Prostate gland (tissue), 2 donors: Measurements from ENCODE around the gene ACD. TPM values are rescaled to one million over a fixed set of nuclear protein-coding genes. Genes with fewer than 3 reads are reported as not detected.

Source experiments
- DNase-seq: peaks from one replicate; pipeline ENCODE4 v3.0.0-alpha.2; 2019; ENCODE audit warnings: low spot score
- H3K27ac ChIP-seq, 2 donors: fragments of 200-600 bp; sonication (generic); 2 replicates each; pipeline ENCODE4 v1.5.1; 2017 to 2019
- H3K27me3 ChIP-seq: fragments of 200-600 bp; sonication (generic); replicated peaks from 2 replicates; pipeline ENCODE4 v1.5.1; 2019; ENCODE audit not compliant: insufficient read depth
- H3K36me3 ChIP-seq, 2 donors: fragments of 200-600 bp; sonication (generic); 1 replicate in 1 of 2; 2 replicates in 1 of 2; pipeline versions ENCODE4 v1.5.1 to v1.8.1; 2017 to 2019
- H3K4me1 ChIP-seq: fragments of 200-600 bp; sonication (generic); replicated peaks from 2 replicates; pipeline ENCODE4 v1.5.1; 2019
- H3K4me3 ChIP-seq, 2 donors: fragments of 200-600 bp; sonication (generic); 2 replicates each; pipeline ENCODE4 v1.5.1; 2017 to 2019
- H3K9me3 ChIP-seq: fragments of 200-600 bp; sonication (generic); 2 replicates; pipeline ENCODE4 v1.5.1; 2017
- POLR2A ChIP-seq: fragments of 450-650 bp; IDR thresholded peaks from one replicate; pipeline ENCODE4 v1.6.1; 2016; ENCODE audit warnings: antibody characterized with exemption, mild to moderate bottlenecking
- POLR2AphosphoS5 ChIP-seq: sonication (generic); formaldehyde crosslinking; IDR thresholded peaks from one replicate; pipeline ENCODE4 v1.6.1; 2017; ENCODE audit warnings: antibody characterized with exemption
- WGBS: methylation state at CpG from one replicate; pipeline ENCODE4 v1.1.5; 2018; 5-methylcytosine and 5-hydroxymethylcytosine counted together
- intact Hi-C: fragments of 100-400 bp; cut with DNase I; formaldehyde crosslinking; loops from one replicate; pipeline ENCODE4 v1.14.2; 2022
- total RNA-seq, 2 donors: library from RNA; depleted of rRNA; stranded (reverse); fragments of >200 nt; gene quantifications; one replicate each; pipeline ENCODE4 v1.1.0, GENCODE V29; 2016
- TF ChIP-seq, protein P1 (sequence below), 4 experiments: fragments of 200-600 bp in 2 of 4; fragments of 450-650 bp in 2 of 4; sonication (generic) in 2 of 4; IDR thresholded peaks; 1 replicate in 3 of 4; 2 replicates in 1 of 4; pipeline ENCODE4 v1.5.1; 2016 to 2019; ENCODE audit warnings: antibody characterized with exemption in 4 of 4, mild to moderate bottlenecking in 2 of 4, moderate library complexity in 2 of 4

Gene ACD
- total RNA-seq, 2 donors from 2014 or later, result 17.1 to 45.4 TPM

DNA sequence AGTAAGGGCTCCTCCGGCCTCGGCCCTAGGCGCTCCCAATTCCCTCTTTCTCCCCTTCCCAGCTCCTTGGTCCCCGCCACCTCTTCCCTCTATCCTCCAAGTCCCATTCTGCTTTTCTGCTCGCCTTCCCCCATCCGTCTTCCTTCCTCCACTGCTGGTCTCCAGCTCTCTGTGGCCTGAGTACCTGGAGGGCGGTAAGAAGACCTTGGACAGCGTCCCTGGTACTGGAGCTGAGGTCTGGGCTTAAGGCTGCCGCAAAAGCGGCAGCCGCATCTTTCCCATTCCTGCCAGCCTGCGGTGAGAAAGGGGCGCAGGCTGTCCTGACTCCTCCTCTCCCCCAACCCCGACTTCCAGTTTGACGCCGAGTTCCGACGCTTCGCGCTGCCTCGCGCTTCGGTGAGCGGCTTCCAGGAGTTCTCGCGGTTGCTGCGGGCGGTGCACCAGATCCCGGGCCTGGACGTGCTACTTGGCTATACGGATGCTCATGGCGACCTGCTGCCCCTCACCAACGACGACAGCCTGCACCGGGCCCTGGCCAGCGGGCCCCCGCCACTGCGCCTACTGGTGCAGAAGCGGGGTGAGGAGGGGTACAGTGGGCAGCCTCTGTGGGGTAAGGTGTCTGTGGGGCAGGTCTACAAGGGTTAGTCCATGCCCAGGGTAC lies 1.2 kb upstream of the ACD start:
- WGBS, result 12% methylated on average over 38 of the region's 39 CpGs
- Histone ChIP-seq H3K27ac (peak overlapping the region; percentile 80 to 96), H3K9me3 (no peaks in the 10 kb centered on the region), H3K4me3 (peak overlapping the region; percentile 70 to 81), H3K36me3 (no peaks in the 10 kb centered on the region), H3K4me1 (peaks cover 4% of the 10 kb centered on the region), H3K27me3 (no peaks in the 10 kb centered on the region)
- DNase-seq, result no peak
- TF ChIP-seq, protein P1, sequence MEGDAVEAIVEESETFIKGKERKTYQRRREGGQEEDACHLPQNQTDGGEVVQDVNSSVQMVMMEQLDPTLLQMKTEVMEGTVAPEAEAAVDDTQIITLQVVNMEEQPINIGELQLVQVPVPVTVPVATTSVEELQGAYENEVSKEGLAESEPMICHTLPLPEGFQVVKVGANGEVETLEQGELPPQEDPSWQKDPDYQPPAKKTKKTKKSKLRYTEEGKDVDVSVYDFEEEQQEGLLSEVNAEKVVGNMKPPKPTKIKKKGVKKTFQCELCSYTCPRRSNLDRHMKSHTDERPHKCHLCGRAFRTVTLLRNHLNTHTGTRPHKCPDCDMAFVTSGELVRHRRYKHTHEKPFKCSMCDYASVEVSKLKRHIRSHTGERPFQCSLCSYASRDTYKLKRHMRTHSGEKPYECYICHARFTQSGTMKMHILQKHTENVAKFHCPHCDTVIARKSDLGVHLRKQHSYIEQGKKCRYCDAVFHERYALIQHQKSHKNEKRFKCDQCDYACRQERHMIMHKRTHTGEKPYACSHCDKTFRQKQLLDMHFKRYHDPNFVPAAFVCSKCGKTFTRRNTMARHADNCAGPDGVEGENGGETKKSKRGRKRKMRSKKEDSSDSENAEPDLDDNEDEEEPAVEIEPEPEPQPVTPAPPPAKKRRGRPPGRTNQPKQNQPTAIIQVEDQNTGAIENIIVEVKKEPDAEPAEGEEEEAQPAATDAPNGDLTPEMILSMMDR (IDR thresholded peaks at IDR 0.05), result no peak
- TF ChIP-seq POLR2A, result no peak
- no peak for TF ChIP-seq POLR2AphosphoS5
- intact Hi-C loops, result loop anchor here (5.0 to 10.0 kb wide), 2 partner anchors 136 to 181 kb away; partner anchors contain the start of genes RIPOR1 and THAP11

DNA sequence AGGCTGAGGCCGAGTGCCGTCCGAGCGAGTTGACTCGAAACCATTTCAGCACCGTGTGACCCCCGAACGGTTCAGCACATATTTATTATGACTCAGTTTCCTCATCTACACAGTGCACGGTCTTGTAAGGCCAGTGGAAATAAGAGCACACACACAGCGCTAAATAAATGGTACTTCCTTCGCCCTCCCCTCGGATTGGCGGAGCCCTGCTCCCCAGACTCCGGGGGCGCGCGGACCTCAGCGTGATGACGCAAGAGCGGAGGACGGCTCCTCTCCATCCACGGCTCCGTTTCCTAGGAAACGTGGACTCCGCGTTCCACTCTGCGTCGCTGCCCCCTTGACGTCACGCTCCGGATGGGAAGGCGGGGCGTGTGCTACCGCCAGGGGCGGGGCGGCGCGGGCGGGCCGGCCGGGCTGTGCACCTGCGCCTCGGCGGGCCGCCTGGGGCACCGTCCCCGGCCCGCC lies 536 bp upstream of the ACD start, which contains the start of gene PARD6A:
PARD6A (plus strand) TSS at position 397 of the 465 bp plus-strand sequence. CDS start 79 bp downstream, outside the sequence.
- no peaks in the 10 kb centered on the region for H3K9me3 ChIP-seq
- peak within 1 kb of the TSS; percentile 70 to 81 for H3K4me3 ChIP-seq
- peak; percentile 85 for DNase-seq
- H3K27ac ChIP-seq, result peak within 1 kb of the TSS; percentile 80 to 96
- intact Hi-C loops, result loop anchor here (5.0 to 10.0 kb wide), 2 partner anchors 136 to 182 kb away; partner anchors contain the start of genes RIPOR1 and THAP11
- TF ChIP-seq POLR2AphosphoS5, result peak; percentile 42
- TF ChIP-seq, protein P1 (IDR thresholded peaks at IDR 0.05), result peak in 2 of 4 experiments; percentile 39 to 43
- TF ChIP-seq POLR2A, result no peak
- no peaks in the 10 kb centered on the region for H3K36me3 ChIP-seq
- WGBS, result 0% methylated on average over 31 of the region's 48 CpGs
- H3K4me1 ChIP-seq, result peaks cover 4% of the 10 kb centered on the region
- H3K27me3 ChIP-seq, result no peaks in the 10 kb centered on the region

DNA sequence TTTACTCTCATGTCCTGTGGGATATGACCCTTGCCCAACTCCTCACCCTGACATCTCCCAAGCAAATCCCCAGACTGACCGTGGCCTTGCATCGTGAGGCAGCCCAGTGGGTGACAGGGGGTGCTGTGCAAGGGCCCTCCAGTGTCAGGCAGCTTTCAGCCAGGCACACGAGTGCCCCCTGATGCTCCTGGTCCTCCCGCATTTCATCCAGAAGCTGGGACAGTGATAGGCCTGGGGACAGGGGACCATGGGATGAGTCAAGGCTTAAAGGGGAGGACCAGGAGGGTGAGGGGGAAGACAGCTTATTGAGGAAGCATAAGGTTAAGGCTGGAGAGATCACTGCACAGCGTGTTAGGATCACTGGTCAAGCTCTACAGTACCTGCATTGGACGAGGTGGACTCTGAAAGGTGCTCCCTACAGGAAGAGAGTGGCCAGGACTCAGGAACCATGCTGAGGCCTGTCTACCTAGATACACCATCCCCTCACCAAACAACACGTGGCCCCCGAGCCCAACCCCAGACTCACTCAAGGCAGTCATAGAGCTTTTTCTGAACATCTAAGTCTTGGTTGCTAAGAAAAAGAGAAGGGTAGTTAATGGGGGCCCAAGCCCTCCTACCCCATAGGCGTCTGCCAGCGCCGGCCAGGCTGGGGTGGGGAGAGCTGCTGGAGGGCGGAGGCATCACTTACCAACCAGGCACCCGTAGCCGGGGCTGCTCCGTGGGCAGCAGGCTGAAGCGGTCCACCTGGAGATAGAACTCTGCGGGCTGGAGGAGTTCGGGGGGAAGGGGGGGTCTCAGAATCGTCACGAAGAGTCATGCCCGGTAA lies 998 bp downstream of the ACD start:
- peak overlapping the region in 1 of 2 donors; percentile 80 for H3K27ac ChIP-seq
- intact Hi-C loops, result no loop called here
- DNase-seq, result no peak
- H3K36me3 ChIP-seq, result no peaks in the 10 kb centered on the region
- peak overlapping the region; percentile 70 to 81 for H3K4me3 ChIP-seq
- no peaks in the 10 kb centered on the region for H3K9me3 ChIP-seq
- WGBS, result 31% methylated on average over 21 of the region's 21 CpGs
- H3K27me3 ChIP-seq, result no peaks in the 10 kb centered on the region
- peaks cover 4% of the 10 kb centered on the region for H3K4me1 ChIP-seq
- TF ChIP-seq POLR2A (no peak), POLR2AphosphoS5 (no peak)
- TF ChIP-seq, protein P1 (IDR thresholded peaks at IDR 0.05), result no peak

DNA sequence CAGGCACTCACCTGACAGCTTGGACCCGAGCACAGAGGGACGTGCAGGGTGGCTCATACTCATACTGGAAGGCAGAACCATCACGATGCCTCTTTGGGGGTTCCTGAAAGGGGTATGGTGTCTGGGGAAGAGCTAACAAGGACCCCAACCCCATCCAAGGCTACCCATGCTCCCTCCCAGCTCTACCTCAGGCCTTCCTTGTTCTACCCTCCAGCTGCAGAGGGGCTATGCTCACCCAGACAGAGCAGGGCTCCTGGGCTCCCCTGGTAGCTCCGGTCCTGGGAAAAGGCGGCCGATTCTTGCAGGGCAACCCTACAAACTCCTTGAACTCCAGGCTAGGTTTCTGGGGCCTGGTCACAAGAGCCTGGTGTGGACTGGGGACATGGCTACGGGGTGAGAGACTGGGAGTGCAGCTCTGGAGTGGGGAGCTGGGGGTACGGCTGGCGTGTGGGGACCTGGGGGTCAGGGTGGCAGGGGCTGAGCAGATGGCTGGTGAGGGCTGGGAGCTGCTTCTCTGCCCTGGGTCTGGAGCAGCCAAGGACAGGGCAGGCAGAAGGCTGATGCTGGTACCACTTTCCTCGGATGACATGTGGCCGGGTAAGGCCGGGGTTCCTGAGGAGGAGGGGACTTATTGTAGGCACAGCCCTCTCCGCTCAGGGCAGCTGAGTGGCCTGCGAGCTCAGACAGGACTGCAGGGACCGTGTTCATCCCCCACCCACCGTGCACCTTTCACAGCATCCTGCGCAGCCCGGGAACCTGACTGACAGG lies 2.1 kb downstream of the ACD start:
- intact Hi-C loops, result no loop called here
- no peak overlapping the region for H3K4me3 ChIP-seq
- WGBS, result 94% methylated on average over 18 of the region's 18 CpGs
- no peaks in the 10 kb centered on the region for H3K9me3 ChIP-seq
- no peak for TF ChIP-seq POLR2A
- TF ChIP-seq, protein P1 (IDR thresholded peaks at IDR 0.05), result no peak
- no peak for TF ChIP-seq POLR2AphosphoS5
- H3K27me3 ChIP-seq, result no peaks in the 10 kb centered on the region
- H3K27ac ChIP-seq, result no peak overlapping the region
- H3K4me1 ChIP-seq, result peaks cover 4% of the 10 kb centered on the region
- no peaks in the 10 kb centered on the region for H3K36me3 ChIP-seq
- no peak for DNase-seq
